ENCODE measurements around the gene TMEM236.

GRCh38 chr10:17734432-17735080, 17.4 kb upstream of the TMEM236 start:
- TF ChIP-seq CTCF (IDR thresholded peaks at IDR 0.05): no peak
- no peak for TF ChIP-seq POLR2A (IDR thresholded peaks at IDR 0.05)
